Endothelial cell of umbilical vein (primary cell): ENCODE data around the gene PTPN14.

Experiments
- CTCF ChIP-seq, 2 donors: IDR thresholded peaks; 1 replicate in 1 of 2; 2 replicates in 1 of 2; pipeline ENCODE4 v1.5.1; 2011; ENCODE audit warnings: low read length in 2 of 2, mild to moderate bottlenecking in 2 of 2, moderate library complexity in 2 of 2, control low read depth in 1 of 2, inconsistent platforms in 1 of 2, low read depth in 1 of 2; ENCODE audit not compliant: insufficient read depth in 1 of 2; ENCODE audit errors: extremely low read depth in 1 of 2
- POLR2AphosphoS5 ChIP-seq: IDR thresholded peaks from 2 replicates; pipeline ENCODE4 v1.6.1; 2012; ENCODE audit warnings: low read depth, mild to moderate bottlenecking, control low read depth, low read length, moderate library complexity; ENCODE audit not compliant: insufficient read depth

DNA sequence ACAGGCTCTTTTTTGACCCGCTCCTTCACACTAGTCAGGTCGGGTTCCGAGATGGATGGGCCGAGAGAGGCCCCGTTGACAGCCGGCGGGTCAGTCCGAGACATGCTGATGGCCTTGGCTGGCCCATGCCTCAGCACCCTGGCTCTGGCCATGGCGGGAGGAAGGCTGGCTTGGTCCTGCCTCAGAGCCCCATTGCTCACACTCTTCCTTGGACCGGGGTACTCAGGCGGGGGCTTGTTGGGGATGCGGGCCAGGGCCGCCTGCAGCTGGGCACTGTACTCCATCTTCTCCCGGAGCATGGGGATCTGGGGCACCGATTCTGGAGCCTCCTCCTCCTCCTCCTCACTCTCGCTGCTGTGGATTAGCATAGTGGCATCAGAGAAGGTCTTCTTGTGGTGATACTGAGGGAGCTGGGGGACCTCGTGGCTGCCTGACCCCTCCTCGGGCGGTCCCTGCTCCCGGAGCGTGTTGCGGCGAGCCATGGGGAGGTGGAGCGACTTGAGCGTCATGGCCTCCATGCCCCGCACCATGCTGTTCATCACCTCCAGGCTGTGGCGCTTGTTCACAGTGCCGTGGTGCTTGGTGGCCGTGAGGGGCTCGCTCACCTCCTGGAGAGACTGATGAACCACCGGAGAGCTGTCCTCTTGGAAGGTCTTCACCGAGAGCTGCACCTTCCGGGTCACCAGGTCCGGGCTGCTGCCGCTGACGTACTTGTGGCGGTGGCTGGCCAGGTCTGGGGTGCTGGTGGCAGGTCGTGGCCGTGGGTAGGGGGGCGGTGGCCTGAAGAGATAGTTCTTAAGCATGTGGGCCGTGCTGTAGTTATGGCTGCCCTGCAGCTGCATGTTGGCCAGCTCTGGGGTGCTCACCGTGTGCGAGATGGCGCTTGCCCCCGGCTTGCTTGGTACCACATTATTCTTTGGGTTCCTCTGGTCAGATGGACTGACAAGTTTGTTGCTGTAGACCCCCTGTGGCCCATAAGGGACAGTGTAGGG lies 167.7 kb downstream of the PTPN14 start:
- TF ChIP-seq CTCF (IDR thresholded peaks at IDR 0.05; ENCODE audit: extremely low read depth in 1 of 2, insufficient read depth in 1 of 2, low read depth in 1 of 2, low read length in 2 of 2) (no peak), POLR2AphosphoS5 (no peak)
